ENCODE results near the gene TTLL12. TPM values are rescaled to one million over a fixed set of nuclear protein-coding genes. Genes with fewer than 3 reads are reported as not detected.

TTLL12 gene
- total and polyA plus RNA-seq, 2 of the 8 experiments (the other 6 are each of a cell fraction or from before 2014, with no cell fraction given), result 101 to 124 TPM

GRCh38 chr22:43160497-43161126 lies 26.3 kb downstream of the TTLL12 start (continued):
- no peak for TF ChIP-seq KDM1A (IDR thresholded peaks at IDR 0.05; ENCODE audit: borderline replicate concordance, low read length)
- no peak for TF ChIP-seq CHD7 (IDR thresholded peaks at IDR 0.05; ENCODE audit: insufficient replicate concordance, low read length)
- TF ChIP-seq MAFK (IDR thresholded peaks at IDR 0.05; ENCODE audit: low read depth, low read length), result no peak
- TF ChIP-seq SP4 (IDR thresholded peaks at IDR 0.05; ENCODE audit: low read length), result no peak
- no peak for TF ChIP-seq TAF1 (IDR thresholded peaks at IDR 0.05; ENCODE audit: low read depth, low read length)
- no peak for TF ChIP-seq GABPA (IDR thresholded peaks at IDR 0.05; ENCODE audit: borderline replicate concordance, insufficient read depth, low read length)
- TF ChIP-seq TCF12 (IDR thresholded peaks at IDR 0.05; ENCODE audit: low read depth, low read length), result no peak
- no peak for TF ChIP-seq POLR2AphosphoS5 (IDR thresholded peaks at IDR 0.05; ENCODE audit: low read depth, low read length)
- no peak for TF ChIP-seq TBP (IDR thresholded peaks at IDR 0.05; ENCODE audit: low read depth, low read length)
- TF ChIP-seq SAP30 (IDR thresholded peaks at IDR 0.05; ENCODE audit: insufficient read depth, insufficient replicate concordance, low read length), result no peak
- no peak for TF ChIP-seq TEAD4 (IDR thresholded peaks at IDR 0.05; ENCODE audit: low read depth, low read length)
